GM23248 (cell line): ENCODE data around the gene THAP5.

Source experiments
- EZH2 ChIP-seq: fragments of 200-600 bp; sonication (generic); IDR thresholded peaks from 2 replicates; pipeline ENCODE4 v1.6.1; 2018; ENCODE audit warnings: antibody characterized with exemption, mild to moderate bottlenecking; ENCODE audit not compliant: insufficient read depth, poor library complexity, severe bottlenecking
- EZH2phosphoT487 ChIP-seq: fragments of 200-600 bp; sonication (generic); IDR thresholded peaks from 2 replicates; pipeline ENCODE4 v1.6.1; 2018; ENCODE audit warnings: antibody characterized with exemption, moderate library complexity, mild to moderate bottlenecking, low read depth; ENCODE audit not compliant: insufficient read depth

DNA sequence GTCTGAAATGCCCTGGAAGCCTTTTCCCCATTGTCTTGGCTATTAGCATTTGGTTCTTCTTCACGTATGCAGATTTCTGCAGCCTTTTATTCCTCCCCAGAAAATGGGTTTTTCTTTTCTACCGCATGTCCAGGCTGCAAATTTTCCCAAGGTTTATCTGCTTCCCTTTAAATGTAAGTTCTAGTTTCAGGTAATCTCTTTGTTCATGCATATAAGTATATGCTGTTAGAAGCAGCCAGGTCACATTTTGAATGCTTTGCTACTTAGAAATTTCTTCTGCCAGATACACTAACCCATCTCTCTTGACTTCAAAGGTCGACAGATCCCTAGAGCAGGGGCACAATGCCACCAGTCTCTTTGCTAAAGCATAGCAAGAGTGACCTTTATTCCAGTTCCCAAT is 12.3 kb downstream of the THAP5 start:
- TF ChIP-seq EZH2: no peak
- TF ChIP-seq EZH2phosphoT487: no peak
